Kidney tubule cell (primary cell): ENCODE measurements around the gene TNFSF9.
"Not testable (repeated sequence)": the region's sequence is repeated elsewhere in the genome, so short reads cannot be mapped to it uniquely, and the experiment has no call there.

ENCODE experiments used
- DNase-seq: peaks from one replicate; pipeline ENCODE4 v3.0.0-alpha.2; 2018; ENCODE audit warnings: low spot score

TNFSF9 gene

DNA sequence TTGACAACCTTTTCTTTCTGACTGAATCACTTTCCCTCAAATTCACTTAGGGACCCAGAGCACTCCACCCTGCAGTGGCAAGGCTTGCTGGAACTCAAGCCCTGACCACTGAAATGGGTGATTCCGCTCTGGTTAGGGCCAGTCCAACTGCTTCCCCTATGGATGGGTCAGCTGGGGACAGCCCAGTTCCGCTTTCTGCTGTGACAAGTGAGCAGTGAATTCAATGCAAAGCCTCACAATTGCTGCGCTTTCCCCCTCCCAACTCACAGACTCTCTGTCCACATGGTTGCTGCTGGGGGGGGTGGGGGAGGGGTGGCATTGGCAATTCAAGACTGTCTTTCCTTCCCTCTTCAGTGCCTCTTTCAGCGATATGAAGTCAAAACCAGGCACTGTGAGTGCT is 41.4 kb downstream of the TNFSF9 start:
- no peak for DNase-seq

DNA sequence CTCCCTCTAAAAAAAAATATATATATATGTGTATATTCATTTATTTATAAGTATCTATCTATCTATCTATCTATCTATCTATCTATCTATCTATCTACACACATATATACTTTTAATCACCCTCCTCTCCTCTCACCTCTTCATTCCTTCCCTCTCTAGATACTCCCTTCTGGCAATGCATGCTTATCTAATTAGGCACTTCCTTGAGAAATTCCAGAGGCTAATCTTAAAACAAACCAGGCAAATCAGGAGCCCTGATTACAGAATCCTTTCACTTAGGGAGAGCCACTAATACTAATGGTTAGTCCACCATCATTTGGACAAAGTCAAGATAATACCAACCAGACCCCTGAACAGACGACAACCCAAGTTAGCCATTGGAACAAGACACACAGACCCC is 42.5 kb downstream of the TNFSF9 start:
- no peak for DNase-seq

DNA sequence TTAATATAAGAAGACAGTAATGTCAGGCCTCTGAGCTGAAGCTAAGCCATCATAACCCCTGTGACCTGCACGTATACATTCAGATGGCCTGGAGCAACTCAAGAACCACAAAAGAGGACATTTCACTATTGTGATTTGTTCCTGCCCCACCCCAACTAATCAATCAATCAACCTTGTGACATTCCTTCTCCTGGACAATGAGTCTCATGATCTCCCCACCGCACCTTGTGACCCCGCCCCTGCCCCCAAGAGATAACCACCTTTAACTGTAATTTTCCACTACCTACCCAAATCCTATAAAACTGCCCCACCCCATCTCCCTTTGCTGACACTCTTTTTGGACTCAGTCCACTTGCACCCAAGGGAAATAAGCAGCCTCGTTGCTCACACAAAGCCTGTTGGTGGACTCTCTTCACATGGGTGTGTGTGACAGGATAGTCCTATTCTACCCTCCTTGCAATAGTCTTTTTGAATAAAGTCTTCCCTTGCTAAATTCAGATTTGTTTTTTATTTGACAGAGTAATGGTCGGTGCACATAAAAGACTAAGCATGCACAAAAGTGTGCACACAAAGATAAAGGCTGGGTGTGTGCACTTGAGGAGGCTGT is 46.1 kb downstream of the TNFSF9 start:
- no peak for DNase-seq

DNA sequence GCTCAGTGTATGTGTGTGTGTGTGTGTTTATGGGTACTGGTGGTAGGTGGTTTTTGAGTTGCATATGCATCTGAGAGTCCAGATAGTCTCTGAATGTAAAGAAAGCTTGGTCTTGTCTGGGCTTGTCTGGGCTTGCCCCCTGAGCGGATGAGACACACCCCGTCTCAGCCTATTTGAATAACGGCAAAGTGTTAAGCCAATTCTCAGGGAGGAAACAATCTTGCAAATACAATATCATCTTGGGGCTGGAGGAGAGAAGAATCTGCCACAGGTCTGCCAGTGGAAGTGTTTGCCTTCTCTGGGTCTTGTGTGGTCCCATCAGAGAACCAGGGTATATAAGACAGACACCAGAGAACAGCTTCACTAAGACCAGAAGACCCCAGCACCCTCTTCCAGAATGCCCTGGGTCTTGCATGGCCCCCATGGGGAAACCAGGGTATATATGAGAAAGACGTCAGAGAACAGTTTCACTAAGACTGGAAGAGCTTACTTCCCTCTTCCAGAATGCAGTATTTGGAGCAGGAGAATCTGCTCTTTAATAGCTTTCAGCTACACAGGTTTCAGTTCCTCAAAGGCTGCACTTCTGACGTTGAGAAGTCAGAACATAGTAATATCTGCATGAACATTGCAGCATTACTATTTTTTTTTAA is 46.8 kb downstream of the TNFSF9 start:
- DNase-seq: no peak

DNA sequence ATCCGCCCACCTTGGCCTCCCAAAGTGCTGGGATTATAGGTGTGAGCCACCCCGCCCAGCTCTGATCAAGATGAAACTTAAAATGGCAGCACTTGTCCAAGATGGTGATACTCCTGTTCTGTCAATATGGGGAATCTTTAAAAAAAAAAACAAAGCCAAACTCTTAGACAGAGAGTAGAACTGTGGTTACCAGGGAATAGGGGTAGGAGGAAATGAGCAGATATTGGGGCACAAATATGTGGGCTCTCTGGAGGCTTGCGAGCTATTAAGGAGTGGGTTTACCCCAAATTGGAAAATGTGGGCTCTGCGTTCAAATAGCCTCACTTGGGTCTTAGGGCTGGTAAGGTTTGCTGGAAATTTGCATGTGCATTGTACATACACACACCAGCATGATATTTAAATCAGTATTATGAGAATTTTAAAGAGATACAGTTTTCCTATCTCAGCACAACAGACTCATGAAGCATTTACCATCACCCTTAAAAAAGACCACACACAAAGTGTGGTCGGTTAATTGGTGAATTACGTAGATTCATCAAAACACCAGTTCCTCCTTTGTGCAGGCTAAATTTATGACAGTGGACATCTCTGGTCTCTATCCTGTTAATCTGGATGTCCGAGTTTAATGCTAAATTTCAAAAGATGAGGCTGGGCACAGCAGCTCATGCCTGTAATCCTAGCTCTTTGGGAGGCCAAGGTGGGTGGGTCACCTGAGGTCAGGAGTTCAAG is 48.8 kb downstream of the TNFSF9 start:
- no peak for DNase-seq

DNA sequence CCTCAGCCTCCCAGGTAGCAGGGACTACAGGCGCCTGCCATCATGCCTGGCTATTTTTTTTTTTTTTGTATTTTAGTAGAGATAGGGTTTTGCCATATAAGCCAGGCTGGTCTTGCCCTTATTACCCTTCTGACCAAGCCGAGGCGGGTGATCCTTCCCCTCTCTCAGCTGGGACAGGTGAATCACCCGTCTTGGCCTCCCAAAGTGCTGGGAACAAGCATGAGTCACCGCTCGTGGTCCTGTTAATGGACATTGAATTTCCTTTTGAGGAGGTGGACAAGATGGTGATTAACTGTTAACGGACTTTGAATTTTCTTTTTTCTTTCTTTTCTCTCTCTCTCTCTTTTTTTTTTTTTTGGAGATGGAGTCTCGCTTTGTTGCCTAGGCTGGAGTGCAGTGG is 49.5 kb downstream of the TNFSF9 start:
- peak; percentile 97 for DNase-seq

DNA sequence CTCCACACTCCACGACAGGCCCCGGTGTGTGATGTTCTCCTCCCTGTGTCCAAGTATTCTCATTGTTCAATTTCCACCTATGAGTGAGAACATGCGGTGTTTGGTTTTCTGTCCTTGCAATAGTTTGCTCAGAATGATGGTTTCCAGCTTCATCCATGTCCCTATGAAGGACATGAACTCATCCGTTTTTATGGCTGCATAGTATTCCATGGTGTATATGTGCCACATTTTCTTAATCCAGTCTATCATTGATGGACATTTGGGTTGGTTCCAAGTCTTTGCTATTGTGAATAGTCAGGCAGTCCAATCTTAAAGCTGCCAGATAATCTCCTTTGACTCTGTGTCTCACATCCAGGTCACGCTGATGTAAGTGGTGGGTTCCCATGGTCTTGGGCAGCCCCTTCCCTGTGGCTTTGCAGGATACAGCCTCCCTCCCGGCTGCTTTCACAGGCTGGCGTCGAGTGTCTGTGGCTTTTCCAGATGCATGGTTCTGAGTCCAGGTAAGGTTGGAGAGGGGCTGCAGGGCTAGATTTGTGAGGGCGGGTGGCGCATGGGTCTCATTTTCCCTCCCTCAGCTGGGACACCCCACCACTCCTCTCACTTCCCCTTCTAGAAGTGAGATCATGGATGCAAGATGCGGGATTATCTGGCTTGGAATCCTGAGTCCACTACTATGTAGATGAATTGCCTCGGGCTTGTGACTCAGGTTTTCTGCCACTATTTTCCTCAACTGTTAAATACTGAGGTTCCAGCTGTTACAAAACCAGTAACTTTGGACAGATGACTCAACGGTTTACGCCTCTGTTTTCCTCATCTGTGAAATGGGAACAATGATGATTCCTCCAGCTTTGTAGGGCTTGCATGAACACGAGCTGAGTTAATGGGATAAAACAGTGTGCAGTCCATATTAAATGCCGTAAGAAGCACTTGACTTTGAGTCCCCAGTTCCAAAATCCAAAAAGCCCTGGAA is 52.0 kb downstream of the TNFSF9 start:
- not testable (repeated sequence) for DNase-seq
